Gastroesophageal sphincter (tissue), 4 donors: ENCODE measurements around the gene CHCT1. TPM values are rescaled to one million over a fixed set of nuclear protein-coding genes. Genes with fewer than 3 reads are reported as not detected.

Experiments
- ATAC-seq: fragments of 150-250 bp; one replicate; pipeline ENCODE4 v1.9.1; 2016; ENCODE audit warnings: mild to moderate bottlenecking, moderate library complexity
- H3K27ac ChIP-seq, 4 donors: fragments of 200-600 bp; sonication (generic) in 3 of 4; 1 replicate in 3 of 4; 2 replicates in 1 of 4; pipeline ENCODE4 v1.5.1; 2016 to 2019
- H3K27me3 ChIP-seq: fragments of 200-600 bp; sonication (generic); one replicate; pipeline ENCODE4 v1.5.1; 2019
- H3K36me3 ChIP-seq, 2 donors: fragments of 200-600 bp; sonication (generic); one replicate each; pipeline ENCODE4 v1.5.1; 2019; ENCODE audit warnings: control low read depth in 1 of 2
- H3K4me1 ChIP-seq, 3 donors: fragments of 200-600 bp; sonication (generic); 1 replicate in 2 of 3; 2 replicates in 1 of 3; pipeline ENCODE4 v1.5.1; 2016 to 2019; ENCODE audit warnings: control low read depth in 2 of 3
- H3K4me3 ChIP-seq, 2 donors: fragments of 200-600 bp; sonication (generic); one replicate each; pipeline ENCODE4 v1.5.1; 2019; ENCODE audit warnings: mild to moderate bottlenecking in 1 of 2, moderate library complexity in 1 of 2
- H3K9me3 ChIP-seq, 3 donors: fragments of 200-600 bp; sonication (generic); one replicate each; pipeline ENCODE4 v1.5.1; 2017 to 2019; ENCODE audit warnings: control low read depth in 2 of 3
- EP300 ChIP-seq: sonication (generic); formaldehyde crosslinking; IDR thresholded peaks from one replicate; pipeline ENCODE4 v1.6.1; 2017; ENCODE audit warnings: antibody characterized with exemption, mild to moderate bottlenecking
- POLR2A ChIP-seq, 2 donors: fragments of 450-650 bp; IDR thresholded peaks; one replicate each; pipeline ENCODE4 v1.6.1; 2017; ENCODE audit warnings: antibody characterized with exemption in 2 of 2, mild to moderate bottlenecking in 2 of 2, moderate library complexity in 1 of 2
- POLR2AphosphoS5 ChIP-seq: sonication (generic); formaldehyde crosslinking; IDR thresholded peaks from one replicate; pipeline ENCODE4 v1.6.1; 2017; ENCODE audit warnings: antibody characterized with exemption
- WGBS, 2 donors: methylation state at CpG; one replicate each; pipeline ENCODE4 v1.1.5; 2018; ENCODE audit warnings: low coverage in 1 of 2; 5-methylcytosine and 5-hydroxymethylcytosine counted together
- total RNA-seq, 4 donors: library from RNA; depleted of rRNA; stranded (reverse); fragments of >200 nt; gene quantifications; one replicate each; pipeline ENCODE4 v1.1.0, GENCODE V29; 2016
- TF ChIP-seq, protein P1 (sequence below), 4 experiments: fragments of 200-600 bp in 2 of 4; fragments of 450-650 bp in 2 of 4; sonication (generic) in 1 of 4; IDR thresholded peaks; one replicate each; pipeline ENCODE4 v1.5.1; 2017 to 2019; ENCODE audit warnings: antibody characterized with exemption in 4 of 4, mild to moderate bottlenecking in 2 of 4, moderate library complexity in 2 of 4

The CHCT1 gene
- total RNA-seq, 4 donors from 2014 or later, result not detected

DNA sequence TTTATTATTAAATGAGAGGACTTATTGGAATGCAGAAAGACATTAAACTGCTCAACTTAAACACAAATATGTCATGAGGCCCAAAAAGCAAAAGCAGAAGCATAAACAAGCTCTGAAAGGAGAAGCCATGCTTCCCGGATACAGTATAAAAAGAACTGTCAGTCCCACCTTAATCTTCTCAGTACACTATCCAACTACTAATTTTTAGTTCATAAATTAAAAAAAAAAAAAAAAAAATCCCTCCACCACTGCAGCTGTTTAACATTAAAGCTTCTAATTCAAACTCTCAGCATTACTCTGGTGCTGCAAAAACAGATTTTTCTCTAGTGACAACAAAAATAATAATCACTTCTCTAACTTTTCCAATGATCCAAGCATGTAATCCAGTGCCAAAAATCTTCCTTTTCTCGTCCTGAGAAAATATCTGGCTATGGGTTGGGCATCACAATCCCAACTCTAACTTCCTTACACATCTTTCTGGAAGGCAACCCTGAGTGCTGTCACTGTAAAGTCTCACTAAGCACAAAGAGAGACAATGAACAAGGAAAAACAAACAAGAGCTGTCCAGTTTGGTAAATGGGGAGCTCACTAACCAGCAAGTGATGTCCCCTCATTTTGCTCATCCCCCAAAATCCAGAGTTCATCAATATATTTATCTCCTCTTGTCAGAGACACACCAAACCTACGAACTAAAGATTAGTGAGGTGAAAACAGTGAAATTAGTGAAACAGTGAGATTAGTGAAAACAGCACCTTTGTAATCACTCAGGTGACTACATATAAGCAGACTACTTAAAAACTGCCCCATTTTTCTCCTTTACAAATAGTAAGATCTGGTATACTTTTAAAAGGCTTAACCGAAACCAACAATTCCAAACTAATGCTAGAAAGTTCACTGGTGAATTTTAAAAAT is 35.9 kb upstream of the CHCT1 start:
- no peak overlapping the region for H3K27ac ChIP-seq
- H3K27me3 ChIP-seq, result no peaks in the 10 kb centered on the region
- no peak for ATAC-seq
- no peak for TF ChIP-seq EP300
- TF ChIP-seq, protein P1, sequence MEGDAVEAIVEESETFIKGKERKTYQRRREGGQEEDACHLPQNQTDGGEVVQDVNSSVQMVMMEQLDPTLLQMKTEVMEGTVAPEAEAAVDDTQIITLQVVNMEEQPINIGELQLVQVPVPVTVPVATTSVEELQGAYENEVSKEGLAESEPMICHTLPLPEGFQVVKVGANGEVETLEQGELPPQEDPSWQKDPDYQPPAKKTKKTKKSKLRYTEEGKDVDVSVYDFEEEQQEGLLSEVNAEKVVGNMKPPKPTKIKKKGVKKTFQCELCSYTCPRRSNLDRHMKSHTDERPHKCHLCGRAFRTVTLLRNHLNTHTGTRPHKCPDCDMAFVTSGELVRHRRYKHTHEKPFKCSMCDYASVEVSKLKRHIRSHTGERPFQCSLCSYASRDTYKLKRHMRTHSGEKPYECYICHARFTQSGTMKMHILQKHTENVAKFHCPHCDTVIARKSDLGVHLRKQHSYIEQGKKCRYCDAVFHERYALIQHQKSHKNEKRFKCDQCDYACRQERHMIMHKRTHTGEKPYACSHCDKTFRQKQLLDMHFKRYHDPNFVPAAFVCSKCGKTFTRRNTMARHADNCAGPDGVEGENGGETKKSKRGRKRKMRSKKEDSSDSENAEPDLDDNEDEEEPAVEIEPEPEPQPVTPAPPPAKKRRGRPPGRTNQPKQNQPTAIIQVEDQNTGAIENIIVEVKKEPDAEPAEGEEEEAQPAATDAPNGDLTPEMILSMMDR (IDR thresholded peaks at IDR 0.05), result no peak
- TF ChIP-seq POLR2A (IDR thresholded peaks at IDR 0.05), result no peak
- no peak for TF ChIP-seq POLR2AphosphoS5
- no peaks in the 10 kb centered on the region for H3K36me3 ChIP-seq
- WGBS, 2 donors, result 38 to 54% methylated on average over 4 of the region's 4 CpGs
- no peaks in the 10 kb centered on the region for H3K9me3 ChIP-seq
- no peak overlapping the region for H3K4me3 ChIP-seq
- peaks cover 2 to 88% (median 28%) of the 10 kb centered on the region in 3 donors for H3K4me1 ChIP-seq

DNA sequence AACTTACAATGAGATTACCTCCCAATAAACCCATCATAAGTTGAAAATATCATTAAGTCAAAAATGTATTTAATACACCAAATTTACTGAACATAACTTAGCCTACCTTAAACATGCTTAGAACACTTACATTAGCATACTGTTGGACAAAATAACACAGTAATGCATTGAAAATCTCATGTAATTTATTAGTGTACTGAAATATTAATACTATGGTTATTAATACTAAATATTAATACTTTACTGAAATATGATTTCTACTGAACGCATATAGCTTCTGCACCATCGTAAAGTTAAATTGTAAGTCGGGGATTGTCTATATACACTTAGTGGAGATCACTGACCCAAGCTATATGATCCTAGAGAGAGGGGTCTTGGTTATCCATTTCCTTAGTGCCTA is 34.6 kb upstream of the CHCT1 start:
- H3K27me3 ChIP-seq, result no peaks in the 10 kb centered on the region
- no peak overlapping the region for H3K27ac ChIP-seq
- no peak for ATAC-seq
- no peak overlapping the region for H3K4me3 ChIP-seq
- H3K36me3 ChIP-seq, result no peaks in the 10 kb centered on the region
- H3K9me3 ChIP-seq, result no peaks in the 10 kb centered on the region
- 69 to 84% methylated on average over 3 of the region's 3 CpGs for WGBS, 2 donors
- peaks cover 2 to 79% (median 28%) of the 10 kb centered on the region in 3 donors for H3K4me1 ChIP-seq
- TF ChIP-seq POLR2A (IDR thresholded peaks at IDR 0.05) (no peak), POLR2AphosphoS5 (no peak), EP300 (no peak)
- TF ChIP-seq, protein P1 (IDR thresholded peaks at IDR 0.05), result no peak

DNA sequence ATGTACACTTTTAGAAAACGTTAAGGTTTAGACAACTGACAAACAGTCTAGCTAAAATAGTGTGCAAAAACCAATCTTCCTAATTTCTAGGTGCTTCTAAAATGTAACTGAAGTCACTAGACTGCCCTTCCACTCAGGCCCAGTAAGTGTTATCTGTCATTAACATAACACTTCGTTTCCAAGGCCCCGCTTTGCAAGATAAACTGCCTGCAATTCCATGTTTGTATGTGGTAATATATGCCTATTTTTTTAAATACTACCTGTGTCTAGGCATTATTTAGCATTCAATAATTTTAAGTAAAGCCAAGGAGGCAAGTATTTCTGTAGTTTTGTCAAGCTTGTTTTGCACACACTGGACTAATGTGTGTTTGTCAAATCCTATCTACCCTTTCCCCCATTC is 33.5 kb upstream of the CHCT1 start:
- no peak for ATAC-seq
- 24 to 39% methylated on average over 3 of the region's 3 CpGs for WGBS, 2 donors
- no peaks in the 10 kb centered on the region for H3K27me3 ChIP-seq
- H3K4me1 ChIP-seq, result peaks cover 2 to 81% (median 35%) of the 10 kb centered on the region in 3 donors
- H3K9me3 ChIP-seq, result no peaks in the 10 kb centered on the region
- TF ChIP-seq EP300, result no peak
- peak overlapping the region in 1 of 4 donors; percentile 96 for H3K27ac ChIP-seq
- no peak overlapping the region for H3K4me3 ChIP-seq
- H3K36me3 ChIP-seq, result no peaks in the 10 kb centered on the region

DNA sequence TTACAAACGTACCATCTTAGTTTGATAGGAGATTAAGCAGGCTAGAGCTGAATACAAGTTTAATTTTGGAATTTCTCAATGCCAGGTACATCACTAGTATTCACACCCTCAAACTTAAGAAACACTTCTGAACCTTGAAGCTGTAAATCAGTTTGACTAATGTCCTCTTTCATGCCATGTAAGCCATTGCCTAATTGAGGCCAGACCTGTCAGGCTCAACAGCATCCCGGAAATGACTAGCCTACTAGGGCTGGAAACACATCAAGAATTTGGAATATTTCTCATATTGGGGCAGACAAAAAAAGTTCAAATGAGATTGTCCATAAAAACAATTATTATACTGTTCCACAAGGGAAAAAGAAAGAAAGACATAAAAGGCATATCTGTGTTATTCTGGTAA is 32.1 kb upstream of the CHCT1 start:
- Histone ChIP-seq H3K4me1 (peaks cover 2 to 67% (median 34%) of the 10 kb centered on the region in 3 donors), H3K27ac (peak overlapping the region; percentile 72 to 97 (median 96)), H3K4me3 (peak overlapping the region; percentile 61 to 86)

DNA sequence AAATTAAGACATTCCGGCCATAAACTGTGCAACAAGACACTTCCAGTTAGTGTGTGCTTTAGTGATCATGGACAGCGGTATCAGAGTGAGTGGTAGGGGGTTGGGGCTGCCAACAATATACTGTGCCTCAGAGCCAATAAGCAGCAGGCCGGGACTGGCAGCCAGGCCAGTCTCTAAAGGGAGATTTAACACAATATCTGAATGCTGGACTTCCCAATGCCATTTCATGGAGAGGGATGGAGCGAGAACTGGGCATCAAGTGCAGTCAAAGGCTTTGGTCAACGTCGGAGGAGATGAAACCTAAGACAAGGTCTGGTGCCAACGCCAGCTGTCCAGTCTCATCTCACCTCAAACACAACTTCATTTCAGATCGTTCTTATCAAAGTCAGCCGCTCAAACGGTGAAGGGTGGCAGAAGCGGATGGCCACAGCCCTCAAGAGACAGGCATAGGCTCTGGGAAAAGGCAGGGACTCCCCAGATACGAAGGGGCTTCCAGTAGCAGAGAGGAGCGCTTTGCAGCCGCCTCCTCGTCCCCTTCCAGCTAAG is 31.3 kb upstream of the CHCT1 start:
- 1 to 5% methylated on average over 7 to 12 of the region's 15 CpGs for WGBS, 2 donors
- Histone ChIP-seq H3K36me3 (no peaks in the 10 kb centered on the region), H3K4me1 (peaks cover 1 to 59% (median 26%) of the 10 kb centered on the region in 3 donors), H3K27me3 (no peaks in the 10 kb centered on the region), H3K4me3 (peak overlapping the region; percentile 61 to 86), H3K9me3 (no peaks in the 10 kb centered on the region), H3K27ac (peak overlapping the region; percentile 72 to 97 (median 96))
- ATAC-seq, result no peak
- TF ChIP-seq, protein P1 (IDR thresholded peaks at IDR 0.05), result no peak
- peak; percentile 22 for TF ChIP-seq POLR2AphosphoS5

More for the DNA sequence above, 32.1 kb upstream of the CHCT1 start:
- WGBS, 2 donors, result 22 to 31% methylated on average over 2 of the region's 2 CpGs
- H3K9me3 ChIP-seq, result no peaks in the 10 kb centered on the region
- no peaks in the 10 kb centered on the region for H3K27me3 ChIP-seq
- TF ChIP-seq POLR2AphosphoS5, result peak; percentile 92
- no peak for TF ChIP-seq EP300
- TF ChIP-seq, protein P1 (IDR thresholded peaks at IDR 0.05), result no peak
- no peak for TF ChIP-seq POLR2A (IDR thresholded peaks at IDR 0.05)
- ATAC-seq, result no peak
- no peaks in the 10 kb centered on the region for H3K36me3 ChIP-seq
